Retina (tissue), 1 donor: ENCODE measurements around the gene SELENOT.

ENCODE experiments used
- DNase-seq: peaks from one replicate; pipeline ENCODE4 v3.0.0-alpha.2; 2016

SELENOT gene

GRCh38 chr3:150673966-150674365, 70.8 kb downstream of the SELENOT start:
- no peak for DNase-seq

DNA sequence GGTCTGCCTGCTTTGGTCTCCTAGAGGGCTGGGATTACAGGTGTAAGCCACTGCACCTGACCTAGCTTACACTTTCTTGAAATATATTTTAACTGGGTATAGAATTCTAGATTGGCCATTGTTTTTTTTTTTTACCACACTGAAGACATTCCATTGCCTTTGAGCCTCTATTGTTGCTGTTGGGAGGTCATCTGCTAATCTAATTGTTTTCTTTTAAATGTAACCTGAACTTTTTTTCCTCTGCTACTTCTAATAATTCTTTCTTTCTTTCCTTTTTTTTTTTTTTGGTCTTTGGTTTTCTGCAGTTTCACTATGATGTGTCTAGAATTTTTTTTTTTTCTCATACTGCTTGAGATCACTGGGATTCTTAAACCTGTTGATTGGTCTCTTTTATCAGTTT, 72.5 kb downstream of the SELENOT start:
- DNase-seq: no peak
